ENCODE data around the gene RPUSD1. TPM values are rescaled to one million over a fixed set of nuclear protein-coding genes. Genes with fewer than 3 reads are reported as not detected.

Gene RPUSD1
- total RNA-seq, 5 donors from 2014 or later (not counting 1 experiment from before 2014, with no cell fraction given), result 16.0 to 35.3 (median 34.5) TPM

- no peak overlapping the region for H3K4me3 Mint-ChIP-seq
- peaks cover 9 to 14% (median 11%) of the 10 kb centered on the region in 3 donors for H3K4me1 Mint-ChIP-seq
- CTCF ChIA-PET, result interaction anchor here in 1 of 2 donors (0.6 kb wide), 1 partner anchor 299 kb away, joined by 4 read pairs; no protein-coding TSS in a partner anchor
- H3K27ac ChIP-seq (ENCODE audit: low read length), result no peak overlapping the region
- no peaks in the 10 kb centered on the region for H3K9me3 ChIP-seq
- POLR2A ChIA-PET, result no interaction called here
- no peak for DNase-seq
- H3K27me3 ChIP-seq (replicated peaks in 1 of 2; ENCODE audit: control insufficient read depth in 2 of 2, extremely low read depth in 1 of 2, insufficient read depth in 2 of 2, low read length in 1 of 2), result peaks cover 0 to 47% of the 10 kb centered on the region in 2 experiments
- peaks cover 0 to 12% of the 10 kb centered on the region in 2 donors for H3K27me3 Mint-ChIP-seq
- H3K36me3 Mint-ChIP-seq, result no peaks in the 10 kb centered on the region
- no peak for ATAC-seq (replicated peaks in 1 of 4)
- no peaks in the 10 kb centered on the region for H3K9me3 Mint-ChIP-seq
- H3K36me3 ChIP-seq (ENCODE audit: control insufficient read depth in 2 of 2, extremely low read depth in 1 of 2, insufficient read depth in 1 of 2, low read length in 1 of 2), result no peaks in the 10 kb centered on the region
- peaks cover 3 to 18% of the 10 kb centered on the region in 2 experiments for H3K4me1 ChIP-seq (ENCODE audit: control insufficient read depth in 1 of 2, extremely low read depth in 1 of 2, insufficient read depth in 2 of 2, low read length in 2 of 2)
- H3K27ac Mint-ChIP-seq, result no peak overlapping the region
- 77% methylated on average over 23 of the region's 33 CpGs for WGBS (ENCODE audit: insufficient coverage)
- no peak overlapping the region for H3K4me3 ChIP-seq (ENCODE audit: control insufficient read depth in 1 of 2, extremely low read depth in 1 of 2, low read length in 1 of 2)
Observed at GRCh38 chr16:804193-805048, 16.2 kb upstream of the RPUSD1 start.

GRCh38 chr16:803754-804080 is 15.5 kb upstream of the RPUSD1 start:
- POLR2A ChIA-PET, result no interaction called here
- H3K4me3 Mint-ChIP-seq, result no peak overlapping the region
- H3K36me3 ChIP-seq (ENCODE audit: control insufficient read depth in 2 of 2, extremely low read depth in 1 of 2, insufficient read depth in 1 of 2, low read length in 1 of 2), result no peaks in the 10 kb centered on the region

GRCh38 chr16:802914-803753 is 15.0 kb upstream of the RPUSD1 start:
- Histone ChIP-seq H3K27ac (ENCODE audit: low read length) (no peak overlapping the region), H3K4me1 (ENCODE audit: control insufficient read depth in 1 of 2, extremely low read depth in 1 of 2, insufficient read depth in 2 of 2, low read length in 2 of 2) (peaks cover 0 to 10% of the 10 kb centered on the region in 2 experiments), H3K36me3 (ENCODE audit: control insufficient read depth in 2 of 2, extremely low read depth in 1 of 2, insufficient read depth in 1 of 2, low read length in 1 of 2) (no peaks in the 10 kb centered on the region), H3K27me3 (replicated peaks in 1 of 2; ENCODE audit: control insufficient read depth in 2 of 2, extremely low read depth in 1 of 2, insufficient read depth in 2 of 2, low read length in 1 of 2) (peaks cover 0 to 60% of the 10 kb centered on the region in 2 experiments), H3K9me3 (no peaks in the 10 kb centered on the region), H3K4me3 (ENCODE audit: control insufficient read depth in 1 of 2, extremely low read depth in 1 of 2, low read length in 1 of 2) (no peak overlapping the region)
- DNase-seq (no peak), ATAC-seq (replicated peaks in 1 of 4) (no peak)
- H3K4me3 Mint-ChIP-seq, result no peak overlapping the region
- no peaks in the 10 kb centered on the region for H3K9me3 Mint-ChIP-seq
- no peak overlapping the region for H3K27ac Mint-ChIP-seq
- H3K4me1 Mint-ChIP-seq, result peaks cover 6 to 7% (median 6%) of the 10 kb centered on the region in 3 donors
- H3K27me3 Mint-ChIP-seq, result peaks cover 0 to 15% of the 10 kb centered on the region in 2 donors
- no peaks in the 10 kb centered on the region for H3K36me3 Mint-ChIP-seq
- ChIA-PET POLR2A (no interaction called here), CTCF (interaction anchor here in 1 of 2 donors (0.6 kb wide), 1 partner anchor 300 kb away, joined by 4 read pairs; no protein-coding TSS in a partner anchor)
- 83% methylated on average over 28 of the region's 33 CpGs for WGBS (ENCODE audit: insufficient coverage)

More at GRCh38 chr16:803754-804080, 15.5 kb upstream of the RPUSD1 start:
- peaks cover 6 to 12% (median 11%) of the 10 kb centered on the region in 3 donors for H3K4me1 Mint-ChIP-seq
- H3K4me3 ChIP-seq (ENCODE audit: control insufficient read depth in 1 of 2, extremely low read depth in 1 of 2, low read length in 1 of 2), result no peak overlapping the region
- no peak for ATAC-seq (replicated peaks in 1 of 4)
- H3K9me3 ChIP-seq, result no peaks in the 10 kb centered on the region
- H3K27ac Mint-ChIP-seq, result no peak overlapping the region
- H3K27me3 Mint-ChIP-seq, result peaks cover 0 to 12% of the 10 kb centered on the region in 2 donors
- no peak overlapping the region for H3K27ac ChIP-seq (ENCODE audit: low read length)
- DNase-seq, result no peak
- 30% methylated on average over 5 of the region's 8 CpGs for WGBS (ENCODE audit: insufficient coverage)
- CTCF ChIA-PET, result interaction anchor here in 1 of 2 donors (0.6 kb wide), 1 partner anchor 300 kb away, joined by 4 read pairs; no protein-coding TSS in a partner anchor
- peaks cover 0 to 54% of the 10 kb centered on the region in 2 experiments for H3K27me3 ChIP-seq (replicated peaks in 1 of 2; ENCODE audit: control insufficient read depth in 2 of 2, extremely low read depth in 1 of 2, insufficient read depth in 2 of 2, low read length in 1 of 2)
- H3K9me3 Mint-ChIP-seq, result no peaks in the 10 kb centered on the region
- H3K4me1 ChIP-seq (ENCODE audit: control insufficient read depth in 1 of 2, extremely low read depth in 1 of 2, insufficient read depth in 2 of 2, low read length in 2 of 2), result peaks cover 3 to 16% of the 10 kb centered on the region in 2 experiments
- H3K36me3 Mint-ChIP-seq, result no peaks in the 10 kb centered on the region

- peaks cover 0 to 64% of the 10 kb centered on the region in 2 experiments for H3K27me3 ChIP-seq (replicated peaks in 1 of 2; ENCODE audit: control insufficient read depth in 2 of 2, extremely low read depth in 1 of 2, insufficient read depth in 2 of 2, low read length in 1 of 2)
- Mint-ChIP-seq H3K4me1 (peaks cover 0 to 2% (median 1%) of the 10 kb centered on the region in 3 donors), H3K9me3 (no peaks in the 10 kb centered on the region), H3K27me3 (peaks cover 0 to 18% of the 10 kb centered on the region in 2 donors), H3K27ac (no peak overlapping the region), H3K4me3 (no peak overlapping the region), H3K36me3 (no peaks in the 10 kb centered on the region)
- H3K4me3 ChIP-seq (ENCODE audit: control insufficient read depth in 1 of 2, extremely low read depth in 1 of 2, low read length in 1 of 2), result no peak overlapping the region
- no peak overlapping the region for H3K27ac ChIP-seq (ENCODE audit: low read length)
- peaks cover 0 to 6% of the 10 kb centered on the region in 2 experiments for H3K4me1 ChIP-seq (ENCODE audit: control insufficient read depth in 1 of 2, extremely low read depth in 1 of 2, insufficient read depth in 2 of 2, low read length in 2 of 2)
- ATAC-seq (replicated peaks in 1 of 4), result no peak
- 65% methylated on average over 7 of the region's 7 CpGs for WGBS (ENCODE audit: insufficient coverage)
- H3K9me3 ChIP-seq, result no peaks in the 10 kb centered on the region
- CTCF ChIA-PET, result no interaction called here
- no peak for DNase-seq
- no peaks in the 10 kb centered on the region for H3K36me3 ChIP-seq (ENCODE audit: control insufficient read depth in 2 of 2, extremely low read depth in 1 of 2, insufficient read depth in 1 of 2, low read length in 1 of 2)
- POLR2A ChIA-PET, result no interaction called here
Observed at GRCh38 chr16:802461-802860, 14.3 kb upstream of the RPUSD1 start.

- ChIA-PET CTCF (no interaction called here), POLR2A (no interaction called here)
- peaks cover 0 to 18% of the 10 kb centered on the region in 2 donors for H3K27me3 Mint-ChIP-seq
- H3K9me3 Mint-ChIP-seq, result no peaks in the 10 kb centered on the region
- Histone ChIP-seq H3K9me3 (no peaks in the 10 kb centered on the region), H3K4me1 (ENCODE audit: control insufficient read depth in 1 of 2, extremely low read depth in 1 of 2, insufficient read depth in 2 of 2, low read length in 2 of 2) (peaks cover 0 to 3% of the 10 kb centered on the region in 2 experiments), H3K4me3 (ENCODE audit: control insufficient read depth in 1 of 2, extremely low read depth in 1 of 2, low read length in 1 of 2) (no peak overlapping the region), H3K27me3 (replicated peaks in 1 of 2; ENCODE audit: control insufficient read depth in 2 of 2, extremely low read depth in 1 of 2, insufficient read depth in 2 of 2, low read length in 1 of 2) (peaks cover 0 to 67% of the 10 kb centered on the region in 2 experiments), H3K36me3 (ENCODE audit: control insufficient read depth in 2 of 2, extremely low read depth in 1 of 2, insufficient read depth in 1 of 2, low read length in 1 of 2) (no peaks in the 10 kb centered on the region), H3K27ac (ENCODE audit: low read length) (no peak overlapping the region)
- H3K4me1 Mint-ChIP-seq, result peaks cover 0 to 2% (median under 1%) of the 10 kb centered on the region in 3 donors
- ATAC-seq (replicated peaks in 1 of 4) (no peak), DNase-seq (no peak)
- no peak overlapping the region for H3K4me3 Mint-ChIP-seq
- 59% methylated on average over 20 of the region's 22 CpGs for WGBS (ENCODE audit: insufficient coverage)
- no peak overlapping the region for H3K27ac Mint-ChIP-seq
- no peaks in the 10 kb centered on the region for H3K36me3 Mint-ChIP-seq
Observed at GRCh38 chr16:801584-802363, 13.6 kb upstream of the RPUSD1 start.

Data from T-cell (primary cell).